GM20431 (cell line): ENCODE data around the gene PRR20G.
"Not testable (repeated sequence)": the region's sequence is repeated elsewhere in the genome, so short reads cannot be mapped to it uniquely, and the experiment has no call there.

Experiments used
- in situ Hi-C: fragments of 300-500 bp; cut with MseI, MboI; formaldehyde crosslinking; loops from one replicate; pipeline ENCODE4 v1.15.0; 2020; ENCODE audit warnings: low sequenced_read_pairs; ENCODE audit not compliant: unreplicated experiment

The PRR20G gene

DNA sequence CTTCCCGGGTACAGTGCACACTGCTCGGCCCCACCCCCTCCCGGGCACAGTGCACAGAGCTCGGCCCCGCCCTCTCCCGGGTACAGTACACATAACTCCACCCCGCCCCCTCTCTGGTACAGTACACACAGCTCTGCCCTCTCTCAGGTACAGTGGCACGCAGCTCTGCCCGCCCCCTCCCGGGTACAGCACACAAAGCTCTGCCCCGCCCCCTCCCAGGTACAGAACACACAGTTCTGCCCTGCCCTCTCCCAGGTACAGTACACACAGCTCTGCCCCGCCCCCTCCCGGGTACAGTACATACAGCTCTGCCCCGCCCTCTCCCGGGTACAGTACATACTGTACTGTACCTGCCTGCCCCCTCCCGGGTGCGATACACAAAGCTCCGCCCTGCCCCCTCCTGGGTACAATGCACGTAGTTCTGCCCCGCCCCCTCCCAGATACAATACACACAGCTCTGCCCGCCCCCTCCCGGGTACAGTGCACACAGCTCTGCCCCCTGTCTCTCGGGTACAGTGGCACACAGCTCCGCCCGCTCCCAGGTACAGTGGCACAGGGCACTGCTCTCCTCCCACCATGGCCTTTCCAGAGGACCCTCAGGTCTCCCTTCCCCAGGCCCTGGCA lies 16.4 kb upstream of the PRR20G start:
- in situ Hi-C loops = no loop called here

DNA sequence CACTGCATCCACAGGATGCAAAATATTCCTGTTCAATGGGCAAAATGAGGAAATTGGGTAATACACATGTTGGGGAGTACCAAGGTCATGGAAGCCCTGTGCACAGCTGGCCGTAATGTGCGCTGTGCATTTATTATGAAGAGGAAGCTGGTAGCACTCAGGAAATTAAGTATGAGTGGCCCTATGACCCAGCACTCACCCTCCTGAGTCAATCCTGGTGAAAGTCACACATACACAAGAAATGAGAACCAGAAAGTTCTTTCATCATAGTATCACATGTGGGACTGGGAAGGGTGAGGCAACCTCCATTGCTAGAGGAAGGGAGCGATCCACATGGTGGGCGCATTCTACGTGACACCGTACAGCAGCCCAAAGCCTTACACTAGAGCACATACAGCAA lies 11.4 kb upstream of the PRR20G start:
- in situ Hi-C loops = no loop called here

- in situ Hi-C loops = no loop called here
Observed at GRCh38 chr3:127296959-127297358, 9.1 kb upstream of the PRR20G start.

GRCh38 chr3:127296166-127296565 lies 8.3 kb upstream of the PRR20G start:
- in situ Hi-C loops = no loop called here

GRCh38 chr3:127293650-127294049 lies 5.8 kb upstream of the PRR20G start:
- in situ Hi-C loops = not testable (repeated sequence)

- in situ Hi-C loops = no loop called here
Observed at GRCh38 chr3:127291611-127292010, 3.8 kb upstream of the PRR20G start.

- in situ Hi-C loops = no loop called here
Observed at GRCh38 chr3:127291114-127291513, 3.3 kb upstream of the PRR20G start.

DNA sequence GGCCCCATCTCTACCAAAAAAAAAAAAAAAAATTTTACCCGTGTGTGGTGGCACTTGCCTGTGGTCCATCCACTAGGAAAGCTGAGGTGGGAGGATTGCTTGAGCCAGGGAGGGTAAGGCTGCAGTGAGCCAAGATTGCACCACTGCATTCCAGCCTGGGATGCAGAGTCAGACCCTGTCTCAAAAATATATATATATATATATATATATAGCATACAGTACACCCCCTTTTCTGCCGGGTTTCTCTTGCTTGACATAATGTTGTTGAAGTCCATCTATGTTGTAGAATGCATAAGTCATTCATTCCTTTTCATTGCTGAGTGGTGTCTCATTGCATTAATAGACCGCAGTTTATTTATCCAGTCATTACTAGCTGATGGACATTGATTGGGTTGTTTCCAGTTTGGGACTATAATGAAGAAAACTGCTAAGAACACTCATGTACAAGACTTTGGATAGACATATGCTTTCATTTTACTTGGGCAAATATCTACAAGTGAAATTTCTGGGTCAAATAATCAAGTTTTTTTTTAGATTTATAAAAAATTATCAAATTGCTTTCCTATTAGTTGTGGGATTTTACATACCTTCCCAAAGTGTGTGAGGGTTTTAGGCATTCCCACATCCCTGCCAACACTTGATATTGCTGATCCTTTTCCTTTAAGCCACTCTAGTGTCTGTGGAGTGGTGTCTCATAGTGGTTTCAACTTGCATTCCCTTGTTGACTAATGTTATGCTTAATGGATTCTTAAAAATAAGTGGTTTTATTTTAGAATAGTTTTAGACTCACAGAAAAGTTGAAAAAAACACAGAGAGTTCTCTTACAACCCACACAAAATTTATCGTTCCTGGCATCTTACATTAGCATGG lies 2.1 kb upstream of the PRR20G start:
- in situ Hi-C loops = no loop called here

- in situ Hi-C loops = no loop called here
Observed at GRCh38 chr3:127288921-127289705, 1.3 kb upstream of the PRR20G start.

DNA sequence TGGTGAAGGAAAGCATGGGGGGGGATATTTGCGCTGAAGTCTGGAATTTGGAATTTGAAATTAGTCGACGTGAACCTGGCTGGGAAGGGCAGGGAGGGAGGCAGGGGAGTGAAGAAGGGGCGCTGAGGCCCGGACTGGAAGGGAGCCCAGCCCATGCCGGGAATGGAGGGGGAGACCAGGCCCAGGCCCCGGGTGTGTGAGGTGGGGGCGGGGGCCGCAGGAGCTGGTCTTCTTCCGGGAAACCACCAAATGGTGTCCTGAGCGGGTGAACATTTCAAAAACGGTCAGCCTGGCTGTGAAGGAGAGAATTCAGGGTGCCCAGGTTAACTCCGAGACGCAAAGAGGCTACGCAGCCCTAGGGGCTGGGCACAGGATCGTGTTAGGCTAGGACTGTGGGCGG lies 497 bp upstream of the PRR20G start:
- in situ Hi-C loops = no loop called here

GRCh38 chr3:127286571-127287140 lies 1.2 kb downstream of the PRR20G start:
- in situ Hi-C loops = no loop called here

DNA sequence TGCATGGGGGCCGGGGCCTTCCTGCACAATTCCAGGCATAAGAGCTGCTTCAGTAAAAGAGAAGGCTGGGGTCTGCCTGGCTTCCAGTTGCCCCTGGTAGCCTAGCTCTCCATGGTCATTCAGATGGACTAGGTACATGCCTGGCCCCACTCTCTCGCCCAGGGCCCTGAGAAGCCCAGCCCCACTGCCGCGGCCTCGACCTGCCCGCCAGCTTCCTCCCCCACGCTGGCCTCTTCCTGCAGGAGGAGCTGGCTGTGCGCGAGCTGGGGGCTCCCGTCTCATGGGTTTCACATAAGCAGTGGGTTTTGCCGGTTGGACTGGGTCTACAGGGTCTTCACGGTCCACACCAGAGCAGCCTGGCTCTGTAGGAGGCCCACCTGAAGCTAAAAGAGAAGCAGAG lies 3.6 kb downstream of the PRR20G start:
- in situ Hi-C loops = no loop called here

DNA sequence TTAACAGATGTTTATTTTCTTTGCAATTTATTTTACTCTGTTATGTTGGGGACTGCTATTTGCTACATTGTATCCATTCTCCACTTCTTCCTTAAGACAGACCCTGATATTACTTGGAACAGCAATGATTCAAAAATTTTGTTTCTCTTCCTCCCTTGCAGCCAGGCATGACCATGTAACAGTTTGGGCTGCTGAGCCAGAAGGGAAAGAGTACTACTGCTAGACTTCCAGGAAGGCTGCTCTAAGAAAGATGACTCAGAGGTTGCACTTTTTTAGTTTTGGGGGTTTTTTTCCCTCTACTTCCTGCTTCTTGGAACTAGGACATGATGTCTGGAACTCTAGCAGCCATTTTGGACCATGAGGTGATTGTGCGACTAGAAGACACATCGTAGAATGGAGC lies 10.3 kb downstream of the PRR20G start:
- in situ Hi-C loops = no loop called here

- in situ Hi-C loops = no loop called here
Observed at GRCh38 chr3:127276995-127277394, 10.9 kb downstream of the PRR20G start.

DNA sequence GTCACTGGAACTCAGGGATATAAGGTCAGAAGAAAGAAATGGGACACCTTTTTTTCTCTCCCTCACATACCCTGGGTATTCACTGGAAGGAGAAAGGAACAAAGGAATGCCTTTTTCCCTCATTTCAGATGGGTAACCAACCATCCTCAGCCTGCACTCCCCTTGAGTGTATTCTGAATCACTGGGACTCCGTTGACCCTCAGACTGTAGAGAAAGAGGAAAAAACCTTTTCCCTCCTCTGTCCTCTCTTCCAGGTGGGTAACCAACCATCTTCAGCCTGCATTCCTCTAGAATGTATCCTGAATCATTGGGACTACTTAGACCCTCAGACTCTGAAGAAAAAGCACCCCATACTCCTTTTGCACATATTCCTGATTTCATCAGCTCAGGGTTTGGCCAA lies 11.4 kb downstream of the PRR20G start:
- in situ Hi-C loops = no loop called here

- in situ Hi-C loops = no loop called here
Observed at GRCh38 chr3:127275287-127275781, 12.5 kb downstream of the PRR20G start.

DNA sequence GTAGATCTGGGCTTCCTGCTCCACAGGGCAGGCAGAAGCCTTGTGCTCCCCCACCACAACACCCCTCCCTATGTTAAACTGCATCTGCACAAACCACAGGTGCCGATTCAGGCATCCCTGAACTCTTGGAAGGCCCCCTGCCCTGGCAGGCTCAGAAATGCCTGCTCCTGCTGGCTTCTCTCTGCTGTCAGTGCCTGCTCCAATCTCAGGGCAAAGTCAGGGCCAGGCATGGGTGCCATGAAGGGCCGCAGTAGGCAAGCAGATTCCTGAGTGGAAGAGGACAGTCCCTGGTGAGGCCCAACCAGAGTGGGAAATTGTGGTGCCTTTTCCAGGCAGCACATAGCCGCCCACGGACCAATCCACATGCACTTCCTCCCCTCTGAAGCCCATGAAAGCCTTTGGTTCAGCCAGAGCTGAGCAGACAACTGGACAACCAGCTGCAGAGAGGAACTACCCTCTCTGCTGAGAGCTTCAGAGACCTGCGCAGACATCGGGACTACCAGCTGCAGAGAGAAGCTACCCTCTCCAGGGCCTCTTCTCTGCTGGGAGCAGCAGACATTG lies 13.6 kb downstream of the PRR20G start:
- in situ Hi-C loops = no loop called here

GRCh38 chr3:127273206-127273605 lies 14.6 kb downstream of the PRR20G start:
- in situ Hi-C loops = no loop called here

DNA sequence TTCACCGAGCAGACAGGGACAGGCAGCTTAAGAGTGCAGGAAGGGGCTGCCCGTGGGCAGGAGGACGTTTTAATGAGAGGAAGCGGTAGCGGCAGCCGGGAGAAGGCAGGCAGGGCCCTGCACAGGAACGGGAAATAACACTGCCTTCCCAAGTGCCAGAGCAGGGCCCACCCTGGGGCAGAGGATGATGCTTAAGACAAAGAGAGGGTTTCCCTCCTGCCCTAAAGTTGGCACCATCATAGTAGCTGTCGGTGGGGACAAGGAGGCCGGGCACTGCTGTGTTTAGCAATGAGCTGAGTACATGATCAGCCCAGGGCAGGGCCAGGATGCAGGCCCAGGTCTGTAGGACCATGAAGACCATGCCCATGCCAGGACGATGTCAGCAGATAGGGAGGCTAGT lies 21.7 kb downstream of the PRR20G start:
- in situ Hi-C loops = no loop called here

GRCh38 chr3:127265581-127265981 lies 22.3 kb downstream of the PRR20G start:
- in situ Hi-C loops = no loop called here
